GM19099 (cell line): ENCODE data around the gene ASCL5.

Experiments
- POLR2A ChIP-seq: IDR thresholded peaks from 3 replicates; pipeline ENCODE4 v1.6.1; 2011; ENCODE audit warnings: low read depth; ENCODE audit not compliant: insufficient read length; ENCODE audit errors: extremely low read depth

The ASCL5 gene

DNA sequence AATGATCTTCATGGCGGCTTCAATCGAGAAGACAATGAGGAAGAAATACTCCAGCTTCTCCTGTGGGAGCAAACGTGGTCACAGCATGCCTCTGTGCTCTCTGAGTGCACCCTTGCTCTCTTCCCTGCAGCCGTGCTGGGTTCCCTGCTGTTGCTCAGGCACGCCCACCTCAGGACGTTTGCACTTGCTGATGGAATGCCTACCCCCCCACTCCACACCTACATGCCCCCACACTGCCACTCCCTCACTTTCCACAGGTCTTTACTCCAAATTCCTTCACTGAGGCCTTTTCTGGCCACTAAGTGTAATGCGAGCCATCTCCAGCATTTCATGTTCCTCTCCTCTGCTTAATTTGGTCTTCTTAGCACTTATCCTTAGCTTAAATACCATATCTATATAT, 33.0 kb downstream of the ASCL5 start:
- TF ChIP-seq POLR2A, result no peak

DNA sequence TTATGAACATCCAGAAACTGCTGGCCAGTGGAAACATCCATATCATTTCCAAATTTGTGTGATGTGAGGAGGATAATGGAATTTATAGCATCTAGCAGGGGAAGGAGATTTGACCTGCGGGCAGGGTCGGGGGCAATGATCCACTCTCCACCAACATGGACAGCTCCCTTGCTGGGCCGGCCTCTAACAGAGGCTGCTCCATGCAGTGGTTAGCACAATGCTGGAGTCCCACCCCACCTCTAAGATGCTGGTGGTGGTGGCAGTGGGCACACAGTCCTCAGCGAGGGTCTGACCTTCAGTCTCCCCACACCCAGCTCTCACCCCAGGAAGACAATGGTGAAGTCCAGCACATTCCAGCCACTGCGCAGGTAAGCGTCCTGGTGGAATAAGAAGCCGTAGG, 33.4 kb downstream of the ASCL5 start:
- no peak for TF ChIP-seq POLR2A

DNA sequence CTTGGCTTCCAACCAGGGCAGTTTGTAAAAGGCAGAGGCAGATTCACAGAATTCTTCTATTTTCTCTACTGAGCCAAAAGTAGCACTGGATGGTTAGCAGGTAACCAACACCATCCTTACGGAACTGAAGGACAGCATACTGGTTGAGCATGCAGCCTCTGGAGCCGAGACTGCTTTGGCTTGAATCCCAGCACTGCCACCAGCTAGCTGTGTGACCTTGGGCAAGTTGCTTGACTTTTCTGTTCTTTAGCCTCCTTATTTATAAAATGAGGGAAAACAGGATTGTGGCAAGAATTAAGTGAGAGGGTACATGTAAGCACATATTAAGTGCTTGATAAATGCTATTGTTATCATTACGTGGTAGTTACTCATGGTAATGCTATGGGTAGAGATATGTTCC, 34.2 kb downstream of the ASCL5 start:
- no peak for TF ChIP-seq POLR2A

DNA sequence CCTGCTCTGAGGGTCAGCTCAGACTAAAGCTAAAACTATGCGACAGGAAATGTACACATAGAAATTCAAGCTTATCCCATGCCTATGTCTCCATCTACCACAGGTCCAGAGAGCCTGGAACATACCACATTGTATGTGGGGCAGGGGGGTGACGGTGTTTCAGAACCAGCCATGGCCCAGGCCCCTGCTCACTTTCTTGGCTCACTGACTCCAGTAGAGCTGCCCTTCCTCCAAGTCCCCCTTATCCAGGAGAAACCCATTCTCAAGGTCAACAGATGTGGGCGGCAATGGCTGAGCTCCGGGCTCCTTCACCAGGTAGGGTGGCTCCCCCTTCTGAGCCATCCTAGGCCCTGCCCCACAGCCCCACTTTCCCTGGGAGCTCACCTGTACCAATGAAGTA, 35.7 kb downstream of the ASCL5 start:
- no peak for TF ChIP-seq POLR2A

GRCh38 chr1:201090541-201090940, 36.4 kb downstream of the ASCL5 start:
- no peak for TF ChIP-seq POLR2A

DNA sequence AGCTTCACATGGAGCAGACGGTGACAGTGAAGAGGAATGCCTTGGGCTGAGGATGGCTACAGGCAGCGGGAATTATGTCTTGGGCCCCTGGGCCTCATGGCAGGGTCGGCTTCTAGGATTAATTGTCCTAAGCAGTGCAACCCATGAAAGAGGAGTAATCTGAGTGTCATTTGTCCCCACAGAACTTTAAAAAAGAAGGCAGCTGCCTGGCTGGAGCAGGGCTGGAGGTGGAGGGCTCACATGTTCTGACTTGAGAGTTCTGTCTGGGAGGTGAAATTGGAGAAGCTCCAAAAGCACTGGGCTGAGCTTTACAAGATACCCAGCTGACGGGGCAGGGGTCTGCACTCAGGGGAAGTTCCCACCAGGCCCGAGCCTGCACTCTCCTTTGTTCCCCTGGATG, 37.4 kb downstream of the ASCL5 start:
- no peak for TF ChIP-seq POLR2A

DNA sequence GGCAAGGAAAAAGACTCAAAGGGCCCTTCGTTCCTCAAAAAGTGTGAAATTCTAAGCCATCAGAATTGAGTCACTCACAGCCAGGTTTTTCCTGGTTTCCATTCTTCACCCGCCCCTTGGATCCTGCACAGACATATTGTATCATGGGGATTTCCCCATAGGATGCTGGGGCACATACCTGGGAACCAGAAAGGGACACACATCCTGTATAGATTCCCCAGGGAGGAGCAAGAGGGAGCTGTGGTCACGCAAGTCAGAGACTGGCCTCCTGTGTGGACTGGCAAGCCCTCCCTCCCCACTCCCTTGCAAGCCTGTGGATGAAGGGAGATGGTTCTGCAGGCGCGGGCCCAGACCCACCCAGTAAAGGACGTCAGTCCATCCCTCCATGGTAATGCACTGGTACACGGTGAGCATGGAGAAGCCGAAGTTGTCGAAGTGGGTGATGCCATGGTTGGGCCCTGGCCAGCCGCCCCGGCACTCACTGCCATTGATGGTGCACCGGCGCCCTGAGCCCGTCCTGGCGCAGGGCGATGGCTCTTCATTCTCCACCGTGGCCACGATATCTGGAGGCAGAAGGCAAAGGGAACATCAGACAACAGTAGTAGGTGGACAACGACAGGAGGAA, 38.0 kb downstream of the ASCL5 start:
- TF ChIP-seq POLR2A, result no peak

- TF ChIP-seq POLR2A, result no peak
These were observed 38.6 kb downstream of the ASCL5 start for GRCh38 chr1:201088395-201088794.

DNA sequence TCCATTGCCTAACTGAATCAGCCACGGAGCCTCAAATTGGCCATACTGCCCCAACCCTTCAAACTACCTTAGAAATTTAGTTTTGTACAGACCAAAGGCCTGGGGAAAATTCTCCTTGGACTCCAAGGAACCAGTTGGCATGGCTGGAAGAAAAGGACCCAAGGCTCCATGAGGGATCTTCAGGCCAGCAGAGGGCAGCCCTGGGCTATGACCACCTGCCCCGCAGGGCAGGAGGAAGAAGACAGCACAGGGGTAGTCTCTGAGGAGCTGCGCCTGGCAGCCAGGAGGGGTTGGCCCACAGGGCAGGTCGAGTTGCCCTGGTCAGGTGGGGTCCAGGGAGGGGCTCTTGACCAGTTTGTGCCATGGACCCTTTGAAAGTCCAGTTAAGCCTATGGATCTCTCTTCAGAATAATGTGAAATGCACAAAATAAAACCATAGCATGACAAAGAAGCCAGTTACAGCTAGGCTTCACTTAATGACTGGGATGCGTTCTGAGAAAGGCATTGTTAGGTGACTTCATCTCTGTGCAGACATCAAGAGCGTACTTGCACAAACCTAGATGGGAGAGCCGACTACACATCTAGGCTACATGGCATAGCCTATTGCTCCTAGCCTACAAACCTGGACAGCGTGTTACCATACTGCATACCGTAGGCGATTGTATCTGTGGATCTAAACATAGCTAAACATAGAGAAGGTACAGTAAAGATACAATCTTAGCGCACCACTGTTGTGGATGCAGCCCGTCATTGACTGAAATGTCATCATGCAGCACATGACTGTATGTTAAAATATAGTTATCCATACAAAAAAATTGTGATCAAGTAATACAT, 40.9 kb downstream of the ASCL5 start:
- TF ChIP-seq POLR2A, result no peak

DNA sequence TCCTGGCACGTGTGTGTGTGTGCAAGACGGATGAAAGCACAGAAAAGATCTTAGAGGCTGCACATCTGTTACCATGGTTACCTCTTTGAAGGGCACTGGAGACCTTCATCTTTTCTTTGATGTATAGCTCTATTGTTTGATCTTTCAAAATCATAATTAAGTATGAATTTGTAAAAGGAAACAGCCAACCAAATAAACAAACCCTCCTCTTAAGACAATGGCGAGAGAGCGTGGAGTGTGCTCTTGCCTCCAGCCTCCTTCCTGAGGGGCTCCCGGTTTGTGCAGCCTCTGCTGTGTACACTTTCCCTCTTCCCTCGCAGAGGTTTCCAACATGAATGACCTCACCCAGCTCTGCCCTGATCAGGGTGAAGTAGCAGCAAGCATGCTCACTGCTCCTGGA, 42.7 kb downstream of the ASCL5 start:
- no peak for TF ChIP-seq POLR2A

GRCh38 chr1:201083741-201084140, 43.2 kb downstream of the ASCL5 start:
- TF ChIP-seq POLR2A, result no peak

GRCh38 chr1:201080135-201080534, 46.8 kb downstream of the ASCL5 start:
- TF ChIP-seq POLR2A, result no peak

- no peak for TF ChIP-seq POLR2A
These were observed 49.2 kb downstream of the ASCL5 start for GRCh38 chr1:201077736-201078135.

DNA sequence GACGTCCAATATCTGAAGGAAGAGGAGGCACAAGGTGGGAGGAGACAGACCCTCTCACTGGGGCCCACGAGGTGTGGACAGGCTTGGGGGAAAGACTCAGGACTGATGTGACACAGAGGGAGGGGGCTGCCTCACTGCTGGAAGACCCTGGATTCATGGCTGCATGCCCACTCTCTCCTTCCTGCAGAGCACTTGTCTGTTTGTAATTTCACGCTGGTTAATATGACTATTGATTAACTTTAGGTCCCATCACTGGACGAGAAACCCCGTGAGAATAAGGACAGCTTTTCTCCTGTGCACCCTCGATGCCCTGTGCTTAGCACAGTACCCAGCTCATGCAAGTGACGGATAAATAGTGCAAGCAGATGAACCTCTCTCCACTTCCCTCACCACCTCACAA, 49.9 kb downstream of the ASCL5 start:
- no peak for TF ChIP-seq POLR2A

DNA sequence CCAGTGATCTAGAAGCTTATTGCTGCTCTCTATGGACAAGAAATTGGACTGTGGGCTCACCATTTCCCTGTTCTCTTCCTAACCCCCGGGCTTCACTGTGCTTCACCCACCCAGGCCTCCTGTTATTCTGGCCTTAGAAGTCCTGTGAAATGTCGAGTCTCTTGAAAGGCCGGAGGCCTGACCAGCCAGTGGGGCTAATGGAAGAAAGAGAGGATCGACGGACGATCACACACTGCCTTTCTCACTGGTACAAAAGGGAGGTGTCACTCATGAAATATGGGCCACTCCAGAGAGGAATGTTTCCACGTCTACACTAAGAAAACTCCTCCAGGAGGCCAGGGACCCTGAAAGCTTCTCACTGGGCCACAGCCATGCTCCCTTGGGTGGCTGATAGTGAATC, 50.9 kb downstream of the ASCL5 start:
- no peak for TF ChIP-seq POLR2A

DNA sequence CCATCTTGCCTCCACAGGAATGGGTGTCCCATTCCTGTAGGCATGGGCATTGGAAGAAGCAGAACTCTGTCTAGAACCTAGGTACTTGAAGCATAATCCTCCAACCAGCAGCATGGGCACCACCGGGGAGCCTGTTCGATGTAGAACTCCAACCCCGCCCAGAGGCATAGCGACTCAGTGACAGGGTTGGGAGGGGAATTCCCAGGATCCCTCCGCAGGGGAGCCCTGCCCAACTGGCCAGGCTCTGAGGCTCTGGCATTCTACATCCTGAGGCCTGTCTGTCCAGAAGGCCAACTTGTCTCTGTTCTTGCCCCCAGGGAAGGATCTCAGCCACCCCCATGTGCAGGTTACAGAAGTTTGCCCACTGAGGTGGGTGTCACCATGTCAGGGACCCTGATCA, 53.0 kb downstream of the ASCL5 start:
- TF ChIP-seq POLR2A, result no peak
